MV-4-11 (cell line): ENCODE results near the gene NBEA.
"Not testable (repeated sequence)": the region's sequence is repeated elsewhere in the genome, so short reads cannot be mapped to it uniquely, and the experiment has no call there.

Experiments
- DNase-seq: peaks from one replicate; lab custom pipeline; 2025; lab: John Stamatoyannopoulos, UW

Gene NBEA

GRCh38 chr13:34944751-34945150 is 2.7 kb downstream of the NBEA start:
- no peak for DNase-seq

GRCh38 chr13:34951528-34951927 is 9.5 kb downstream of the NBEA start:
- DNase-seq = no peak

- no peak for DNase-seq
Measured at GRCh38 chr13:34959489-34959888, 17.4 kb downstream of the NBEA start.

- no peak for DNase-seq
Measured at GRCh38 chr13:34964558-34964957, 22.5 kb downstream of the NBEA start.

- no peak for DNase-seq
Measured at GRCh38 chr13:34967851-34968562, 25.9 kb downstream of the NBEA start.

GRCh38 chr13:34969539-34969938 is 27.5 kb downstream of the NBEA start:
- DNase-seq = not testable (repeated sequence)

GRCh38 chr13:34970961-34971360 is 28.9 kb downstream of the NBEA start:
- DNase-seq = no peak

- DNase-seq = no peak
Measured at GRCh38 chr13:34971473-34971872, 29.4 kb downstream of the NBEA start.

GRCh38 chr13:34985199-34985598 is 43.1 kb downstream of the NBEA start:
- DNase-seq = not testable (repeated sequence)

- DNase-seq = no peak
Measured at GRCh38 chr13:34988330-34988791, 46.3 kb downstream of the NBEA start.

GRCh38 chr13:34990399-34991214 is 48.5 kb downstream of the NBEA start:
- no peak for DNase-seq

GRCh38 chr13:34993470-34993869 is 51.4 kb downstream of the NBEA start:
- DNase-seq = no peak

GRCh38 chr13:35003734-35004133 is 61.7 kb downstream of the NBEA start:
- DNase-seq = not testable (repeated sequence)

GRCh38 chr13:35005051-35005450 is 63.0 kb downstream of the NBEA start:
- DNase-seq = no peak

- DNase-seq = no peak
Measured at GRCh38 chr13:35014606-35015213, 72.6 kb downstream of the NBEA start.

GRCh38 chr13:35016362-35017112 is 74.5 kb downstream of the NBEA start:
- DNase-seq = no peak

- DNase-seq = no peak
Measured at GRCh38 chr13:35025314-35025713, 83.2 kb downstream of the NBEA start.

- DNase-seq = no peak
Measured at GRCh38 chr13:35028338-35028867, 86.3 kb downstream of the NBEA start.

GRCh38 chr13:35039012-35039411 is 96.9 kb downstream of the NBEA start:
- no peak for DNase-seq

GRCh38 chr13:35046587-35046986 is 104.5 kb downstream of the NBEA start:
- no peak for DNase-seq

- no peak for DNase-seq
Measured at GRCh38 chr13:35055705-35056104, 113.6 kb downstream of the NBEA start.

- DNase-seq = no peak
Measured at GRCh38 chr13:35057858-35058257, 115.8 kb downstream of the NBEA start.
